ENCODE measurements around the gene MGAT2. TPM values are rescaled to one million over a fixed set of nuclear protein-coding genes. Genes with fewer than 3 reads are reported as not detected.

Gene MGAT2
- total RNA-seq, 4 donors from 2014 or later, result 18.5 to 26.4 (median 25.4) TPM

DNA sequence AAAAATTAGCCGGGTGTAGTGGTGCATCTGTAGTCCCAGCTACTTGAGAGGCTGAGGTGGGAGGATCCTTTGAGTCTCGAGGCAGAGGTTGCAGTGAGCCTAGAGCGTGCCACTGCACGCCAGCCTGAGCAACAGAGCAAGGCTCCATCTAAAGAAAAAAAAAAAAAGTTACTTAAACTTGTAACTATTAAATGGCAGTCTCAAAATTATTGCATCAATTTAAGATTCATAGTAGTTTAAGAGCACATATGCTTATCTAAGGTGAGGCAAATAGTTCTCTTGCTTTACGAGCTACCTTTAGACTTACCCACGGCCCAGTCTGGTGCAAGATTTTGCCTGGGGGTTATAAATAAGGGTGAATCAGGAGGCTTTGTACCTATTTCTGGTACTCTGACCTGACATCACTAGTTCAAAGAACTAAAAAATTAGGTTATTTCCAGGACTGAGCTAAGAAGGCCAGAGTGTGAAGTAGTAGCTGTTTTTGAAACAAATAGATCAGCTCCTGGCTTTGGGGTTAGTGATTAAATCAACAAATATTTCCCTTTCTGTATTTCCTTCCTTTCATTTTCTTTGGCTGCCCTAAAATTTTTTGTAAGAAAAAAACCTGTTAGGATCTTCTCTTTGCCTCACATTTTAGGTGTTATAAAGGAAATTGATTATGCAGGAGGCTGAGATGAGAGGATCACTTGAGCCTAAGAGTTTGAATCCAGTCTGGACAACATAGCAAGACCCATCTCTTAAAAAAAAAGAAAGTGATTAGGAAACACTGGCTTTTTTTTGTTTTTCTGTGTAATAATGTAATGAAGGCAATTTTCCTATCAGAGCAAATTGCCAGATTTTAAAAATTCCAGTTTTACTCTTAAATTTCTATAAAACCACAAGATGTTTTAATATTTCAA, 3.6 kb downstream of the MGAT2 start:
- TF ChIP-seq, protein P1, sequence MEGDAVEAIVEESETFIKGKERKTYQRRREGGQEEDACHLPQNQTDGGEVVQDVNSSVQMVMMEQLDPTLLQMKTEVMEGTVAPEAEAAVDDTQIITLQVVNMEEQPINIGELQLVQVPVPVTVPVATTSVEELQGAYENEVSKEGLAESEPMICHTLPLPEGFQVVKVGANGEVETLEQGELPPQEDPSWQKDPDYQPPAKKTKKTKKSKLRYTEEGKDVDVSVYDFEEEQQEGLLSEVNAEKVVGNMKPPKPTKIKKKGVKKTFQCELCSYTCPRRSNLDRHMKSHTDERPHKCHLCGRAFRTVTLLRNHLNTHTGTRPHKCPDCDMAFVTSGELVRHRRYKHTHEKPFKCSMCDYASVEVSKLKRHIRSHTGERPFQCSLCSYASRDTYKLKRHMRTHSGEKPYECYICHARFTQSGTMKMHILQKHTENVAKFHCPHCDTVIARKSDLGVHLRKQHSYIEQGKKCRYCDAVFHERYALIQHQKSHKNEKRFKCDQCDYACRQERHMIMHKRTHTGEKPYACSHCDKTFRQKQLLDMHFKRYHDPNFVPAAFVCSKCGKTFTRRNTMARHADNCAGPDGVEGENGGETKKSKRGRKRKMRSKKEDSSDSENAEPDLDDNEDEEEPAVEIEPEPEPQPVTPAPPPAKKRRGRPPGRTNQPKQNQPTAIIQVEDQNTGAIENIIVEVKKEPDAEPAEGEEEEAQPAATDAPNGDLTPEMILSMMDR (IDR thresholded peaks at IDR 0.05; ENCODE audit: low read depth), result no peak

DNA sequence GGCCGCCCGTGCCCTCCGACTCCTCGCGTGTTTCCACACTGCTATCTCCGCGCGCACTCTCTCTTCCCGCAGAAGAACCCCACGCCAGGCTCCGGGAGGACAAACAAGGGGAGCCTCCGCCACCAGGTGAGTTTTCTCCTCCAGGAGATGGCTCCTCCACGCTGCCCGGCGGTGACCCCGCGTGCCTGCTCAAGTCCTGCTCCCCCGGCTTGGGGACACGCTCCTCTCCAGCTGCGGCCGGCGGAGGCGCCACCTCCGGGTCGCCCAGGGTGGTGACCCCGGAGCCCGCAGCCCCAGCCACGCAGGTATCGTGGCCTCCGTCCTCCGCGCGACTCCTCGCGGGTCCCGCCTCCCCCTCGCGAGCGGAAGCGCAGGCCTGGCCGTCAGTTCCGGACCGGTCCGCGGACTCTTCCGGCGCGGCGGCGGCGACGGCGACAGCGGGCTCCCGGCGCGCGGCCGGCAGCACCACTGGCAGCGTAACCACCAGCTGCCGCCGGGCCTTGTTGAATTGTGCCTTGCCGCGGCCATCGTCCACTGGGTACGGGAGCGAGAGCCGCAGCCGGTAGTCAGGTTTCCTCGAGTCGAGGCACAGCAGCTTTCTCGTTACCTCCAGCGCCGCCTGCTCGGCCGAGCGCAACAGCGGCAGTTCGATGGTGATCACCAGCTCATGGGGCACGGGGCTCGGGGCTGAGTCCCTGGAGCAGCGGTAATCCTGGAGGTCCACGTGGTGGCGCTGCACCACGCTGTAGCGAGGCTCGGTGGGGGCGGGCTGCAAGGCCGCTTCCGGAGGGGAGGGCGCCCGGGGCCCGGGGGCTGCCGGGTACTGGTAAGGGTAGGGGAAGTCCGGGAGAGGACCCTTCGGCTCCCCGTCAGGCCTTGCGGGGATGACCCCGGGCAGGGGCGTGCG, 13.3 kb downstream of the MGAT2 start:
- TF ChIP-seq, protein P1 (IDR thresholded peaks at IDR 0.05; ENCODE audit: low read depth), result no peak

DNA sequence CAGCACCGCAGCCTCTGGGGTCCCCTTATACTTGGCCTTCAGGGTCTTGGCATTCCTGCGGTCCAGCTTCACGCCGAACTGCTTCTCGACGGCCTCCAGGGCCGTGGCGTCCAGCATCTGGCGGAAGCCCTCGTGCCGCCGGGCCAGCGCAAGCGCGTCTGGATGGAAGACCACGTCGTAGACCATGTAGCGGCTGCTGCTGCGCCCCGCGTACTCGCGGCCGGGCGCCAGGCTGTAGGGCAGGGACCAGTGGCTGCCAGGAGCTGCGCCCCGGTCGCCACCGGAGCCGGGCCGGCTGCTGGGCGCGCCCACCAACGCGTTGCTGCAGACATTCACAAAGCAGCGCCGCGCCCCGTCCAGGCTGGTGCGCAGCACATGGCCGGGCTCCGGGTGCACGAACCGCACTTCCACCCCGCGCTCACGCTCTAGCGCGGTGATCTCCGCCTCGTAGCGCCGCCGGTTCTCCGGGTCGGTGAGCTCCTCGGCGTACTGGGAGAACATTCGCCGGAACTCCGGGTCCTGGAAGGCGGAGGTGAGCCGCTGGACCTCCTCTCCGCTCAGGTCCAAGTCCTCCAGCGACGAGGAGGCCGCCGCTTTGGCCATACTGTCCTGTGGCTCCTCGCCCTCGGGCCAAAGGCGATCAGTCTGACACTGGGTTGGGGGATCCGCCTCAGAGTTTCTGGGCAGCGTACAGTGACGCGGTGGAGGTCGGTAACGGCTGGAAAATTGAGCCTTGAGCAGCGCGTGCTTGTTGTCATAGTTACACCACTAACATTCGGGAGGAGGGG, 14.1 kb downstream of the MGAT2 start, which contains the start of gene DNAAF2:
TSS of gene DNAAF2 (minus strand) at position 698 of the 788 bp plus-strand sequence. CDS start at position 603, 95 bp downstream.
- TF ChIP-seq, protein P1 (IDR thresholded peaks at IDR 0.05; ENCODE audit: low read depth), result no peak

DNA sequence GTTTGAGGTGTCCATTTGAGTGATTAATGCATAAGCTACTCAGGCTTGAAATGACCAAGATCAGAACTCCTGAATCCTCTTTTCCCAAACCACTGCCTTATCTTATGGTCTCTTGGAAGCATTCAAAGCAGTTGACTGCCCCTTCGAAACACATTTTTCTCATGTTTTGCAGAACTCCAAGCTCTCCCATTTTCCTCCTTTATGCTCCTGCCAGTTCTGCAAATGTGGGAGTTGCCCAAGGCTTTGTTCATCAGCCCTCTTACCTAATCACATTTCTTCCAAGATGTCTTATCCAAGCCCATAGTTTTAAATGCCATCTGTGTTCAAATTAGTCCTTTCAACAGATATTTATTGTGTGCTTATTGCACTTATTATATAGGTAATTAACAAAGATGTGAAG, 16.3 kb downstream of the MGAT2 start:
- TF ChIP-seq, protein P1 (IDR thresholded peaks at IDR 0.05; ENCODE audit: low read depth), result no peak

DNA sequence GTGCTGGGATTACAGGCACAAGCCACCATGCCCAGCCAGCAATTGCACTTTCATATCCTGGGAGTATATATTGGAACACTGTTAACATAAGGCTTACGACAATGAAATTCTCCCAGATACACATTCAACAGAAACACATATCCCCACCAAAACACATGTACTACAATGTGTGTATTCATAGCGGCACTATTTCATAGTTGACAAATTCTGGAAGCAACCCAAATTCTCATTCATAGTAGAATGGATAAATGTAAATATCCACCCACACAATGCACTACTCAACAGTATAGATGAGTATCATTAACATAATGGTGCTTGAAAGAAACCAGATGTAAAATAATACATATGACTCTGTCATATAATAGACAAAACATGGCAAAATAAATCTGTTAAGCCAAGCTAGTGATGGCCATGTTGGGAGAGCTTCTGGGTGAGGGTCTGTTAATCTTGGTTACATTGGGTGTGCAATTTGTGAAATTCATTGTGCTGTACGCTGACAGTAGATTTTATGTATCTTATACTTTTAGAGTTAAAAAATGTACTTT, 17.0 kb downstream of the MGAT2 start:
- TF ChIP-seq, protein P1 (IDR thresholded peaks at IDR 0.05; ENCODE audit: low read depth), result no peak

DNA sequence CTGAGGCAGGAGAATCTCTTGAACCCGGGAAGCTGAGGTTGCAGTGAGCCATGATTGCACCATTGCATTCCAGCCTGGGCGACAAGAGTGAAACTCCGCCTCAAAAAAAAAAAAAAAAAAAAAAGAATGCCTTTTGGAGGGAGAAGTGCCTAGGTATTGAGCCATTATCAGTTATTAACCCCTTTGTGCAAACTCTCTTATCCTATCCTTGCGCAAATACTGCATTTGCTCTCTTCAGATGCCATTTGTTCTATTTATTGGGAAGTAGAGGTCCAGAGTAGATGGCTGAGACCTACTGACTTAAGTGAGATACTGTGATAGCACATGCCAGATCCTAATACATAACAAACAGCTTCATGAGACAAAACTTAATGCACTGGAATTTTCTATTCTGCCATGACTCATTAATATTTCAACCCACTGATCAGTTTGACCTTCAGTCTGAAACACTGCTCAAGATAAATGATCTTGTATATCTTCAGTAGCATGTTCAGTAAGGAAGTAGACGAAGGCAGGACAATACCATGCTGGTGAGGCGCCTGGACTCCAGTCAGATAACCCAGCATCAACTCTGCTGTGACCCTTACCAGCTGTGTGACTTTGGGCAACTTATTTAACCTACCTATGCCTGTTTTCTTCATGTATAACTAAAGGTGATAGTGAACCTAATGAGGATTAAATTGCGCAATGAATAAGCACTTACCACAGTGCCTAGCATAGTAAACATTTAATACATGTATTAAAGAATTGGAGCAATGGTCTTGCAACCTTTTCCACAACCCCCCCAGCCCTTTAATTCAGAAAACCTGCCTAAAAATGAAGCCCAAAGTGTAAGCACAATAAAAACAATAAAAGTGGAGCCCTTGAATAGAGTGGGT, 20.2 kb downstream of the MGAT2 start:
- TF ChIP-seq, protein P1 (IDR thresholded peaks at IDR 0.05; ENCODE audit: low read depth), result no peak

Data from subcutaneous adipose tissue (tissue), 4 donors.